HepG2 (cell line): Measurements from ENCODE around the gene USP34. TPM values are rescaled to one million over a fixed set of nuclear protein-coding genes. Genes with fewer than 3 reads are reported as not detected.
A peak's percentile ranks its signal among the peaks of the same experiment; 100 is the strongest.

Source experiments
- BCL6 ChIP-seq: IDR thresholded peaks from 2 replicates; pipeline ENCODE4 v1.6.1; 2016; ENCODE audit warnings: missing genetic modification reagents, missing compliant biosample characterization
- CBFB ChIP-seq: sonication (generic); formaldehyde crosslinking; IDR thresholded peaks from 2 replicates; pipeline ENCODE4 v1.4.0; 2020; ENCODE audit warnings: missing genetic modification reagents
- ELF4 ChIP-seq: sonication (generic); formaldehyde crosslinking; IDR thresholded peaks from 2 replicates; pipeline ENCODE4 v1.5.0; 2020; ENCODE audit warnings: missing genetic modification reagents, mild to moderate bottlenecking, moderate library complexity, borderline replicate concordance
- FOXP4 ChIP-seq: sonication (generic); formaldehyde crosslinking; IDR thresholded peaks from 2 replicates; pipeline ENCODE4 v1.4.0; 2020; ENCODE audit warnings: missing genetic modification reagents
- IKZF1 ChIP-seq: fragments of 450-650 bp; IDR thresholded peaks from 2 replicates; pipeline ENCODE4 v1.7.1; 2016
- KLF12 ChIP-seq: sonication (generic); formaldehyde crosslinking; IDR thresholded peaks from 2 replicates; pipeline ENCODE4 v1.4.0; 2020; ENCODE audit warnings: missing genetic modification reagents, borderline replicate concordance
- MIER2 ChIP-seq: IDR thresholded peaks from 2 replicates; pipeline ENCODE4 v1.6.1; 2016; ENCODE audit warnings: missing biosample characterization, missing genetic modification reagents
- NFYC ChIP-seq: IDR thresholded peaks from 2 replicates; pipeline ENCODE4 v1.6.1; 2016; ENCODE audit warnings: missing genetic modification reagents, missing compliant biosample characterization
- NR2F1 ChIP-seq, 2 experiments: fragments of 450-650 bp in 1 of 2; formaldehyde crosslinking in 1 of 2; IDR thresholded peaks; 2 replicates each; pipeline versions ENCODE4 v1.5.0 to v1.6.1; 2016 to 2020; ENCODE audit warnings: mild to moderate bottlenecking in 1 of 2, missing compliant biosample characterization in 1 of 2, missing genetic modification reagents in 1 of 2, moderate library complexity in 1 of 2
- POGZ ChIP-seq: sonication (generic); formaldehyde crosslinking; IDR thresholded peaks from 2 replicates; pipeline ENCODE4 v1.4.0; 2020; ENCODE audit warnings: mild to moderate bottlenecking, missing genetic modification reagents
- RFX5 ChIP-seq: IDR thresholded peaks from 2 replicates; pipeline ENCODE4 v1.6.1; 2011; ENCODE audit warnings: low read depth, low read length, improper control_type of control experiment
- SCMH1 ChIP-seq: sonication (generic); formaldehyde crosslinking; IDR thresholded peaks from 2 replicates; pipeline ENCODE4 v1.9.0; 2021; ENCODE audit warnings: missing genetic modification reagents, mild to moderate bottlenecking, borderline replicate concordance
- TBP ChIP-seq: sonication (generic); formaldehyde crosslinking; IDR thresholded peaks from 2 replicates; pipeline ENCODE4 v1.5.0; 2020; ENCODE audit warnings: missing genetic modification reagents
- TEAD3 ChIP-seq: optimal IDR thresholded peaks from 2 replicates; pipeline ENCODE3; 2016; ENCODE audit warnings: borderline replicate concordance
- ZBTB37 ChIP-seq: sonication (generic); formaldehyde crosslinking; IDR thresholded peaks from 2 replicates; pipeline ENCODE4 v1.4.0; 2020; ENCODE audit warnings: mild to moderate bottlenecking, missing genetic modification reagents
- ZNF563 ChIP-seq: sonication (generic); formaldehyde crosslinking; IDR thresholded peaks from 2 replicates; pipeline ENCODE4 v1.8.0; 2022; ENCODE audit warnings: mild to moderate bottlenecking, moderate library complexity, missing genetic modification reagents
- ZNF646 ChIP-seq: sonication (generic); formaldehyde crosslinking; IDR thresholded peaks from 2 replicates; pipeline ENCODE4 v1.9.0; 2021; ENCODE audit warnings: mild to moderate bottlenecking, missing genetic modification reagents
- ZNF775 ChIP-seq: sonication (generic); formaldehyde crosslinking; IDR thresholded peaks from 2 replicates; pipeline ENCODE4 v1.4.0; 2020; ENCODE audit warnings: missing genetic modification reagents, mild to moderate bottlenecking, moderate library complexity, borderline replicate concordance
- polyA plus RNA-seq, 8 experiments: library from polyadenylated mRNA; depleted of rRNA in 3 of 8; stranded (reverse) in 7 of 8; unstranded in 1 of 8; fragments of >200 nt; fragmentation: Illumina TruSeq in 4 of 8; extraction: Trizol in 4 of 8; gene quantifications; 2 replicates each; pipeline versions ENCODE4 v1.2.1 to v1.2.3, GENCODE V29; 2011 to 2016; ENCODE audit warnings: low read depth in 4 of 8, missing spikeins in 1 of 8, mixed read lengths in 1 of 8; ENCODE audit not compliant: insufficient read depth in 1 of 8
- total RNA-seq, 5 experiments: library from RNA; depleted of rRNA; stranded (reverse); fragments of >200 nt; fragmentation: Illumina TruSeq; extraction: Trizol; gene quantifications; 2 replicates each; pipeline ENCODE4 v1.2.3, GENCODE V29; 2016; ENCODE audit warnings: low read depth in 1 of 5

Gene USP34
- total and polyA plus RNA-seq, 2 of the 13 experiments (the other 11 are each of a cell fraction or from before 2014, with no cell fraction given) = 99.2 to 100 TPM

- TF ChIP-seq NR2F1 (CRISPR knock-in tag; IDR thresholded peaks at IDR 0.05) (no peak), ZNF775 (CRISPR knock-in tag) (no peak), FOXP4 (CRISPR knock-in tag) (peak; percentile 60), NFYC (CRISPR knock-in tag) (no peak), IKZF1 (no peak), RFX5 (no peak), POGZ (CRISPR knock-in tag) (no peak), TEAD3 (CRISPR knock-in tag) (no peak), TBP (no peak), SCMH1 (no peak), ZNF646 (CRISPR knock-in tag) (no peak), KLF12 (CRISPR knock-in tag) (no peak), MIER2 (CRISPR knock-in tag) (0 out of 2 replicates have a peak, but pooled peaks have one; percentile 15), ELF4 (CRISPR knock-in tag) (no peak), ZNF563 (CRISPR knock-in tag) (no peak), CBFB (no peak), ZBTB37 (CRISPR knock-in tag) (peak; percentile 34; the same call in 1 of the 2 replicates), BCL6 (CRISPR knock-in tag) (peak; percentile 9; the same call in 1 of the 2 replicates)
Observed at GRCh38 chr2:61471905-61472805, 1.3 kb upstream of the USP34 start (continued).
